ENCODE data around the gene TSPAN3.

DNA sequence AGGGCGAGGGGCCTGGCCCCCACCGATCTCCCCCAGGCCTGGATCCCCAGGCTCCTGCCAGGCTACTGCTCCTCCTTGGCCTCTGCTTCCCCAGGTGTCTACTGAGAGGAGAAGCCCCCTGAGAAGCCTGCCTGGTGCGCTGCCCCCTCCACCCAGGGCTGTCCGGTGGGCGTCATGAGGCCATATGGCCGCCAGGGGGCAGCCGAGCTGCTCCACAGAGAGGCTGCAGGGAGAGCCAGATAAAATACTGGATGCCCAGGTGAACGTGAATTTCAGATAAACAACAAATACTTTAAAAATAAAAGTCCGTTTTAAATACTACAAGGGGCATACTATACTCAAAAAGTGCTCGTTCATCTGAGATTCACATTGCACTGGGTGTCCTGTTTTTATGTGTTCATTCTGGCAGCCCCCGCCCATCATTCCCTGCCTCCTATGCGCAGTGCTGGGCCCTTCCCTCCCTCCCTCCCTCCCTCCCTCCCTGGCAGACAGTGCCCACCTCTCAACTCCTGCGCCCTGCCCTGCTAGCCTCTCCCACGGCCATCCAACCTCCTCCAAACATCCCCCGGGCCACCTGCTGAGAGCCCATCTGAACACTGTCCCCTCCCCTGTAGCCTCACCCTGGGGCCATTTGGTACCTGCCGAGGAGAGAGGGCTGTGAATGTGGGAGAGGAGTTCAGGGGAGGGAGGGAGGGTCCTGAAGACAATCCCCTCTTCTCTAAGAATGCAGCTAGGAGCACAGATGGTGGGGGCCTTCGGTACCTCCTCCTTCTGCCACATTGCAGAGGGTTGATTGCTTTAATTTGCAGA lies 46.4 kb downstream of the TSPAN3 start:
- TF ChIP-seq CTCF (IDR thresholded peaks at IDR 0.05; ENCODE audit: insufficient read depth, low read length) (peak; percentile 80), REST (IDR thresholded peaks at IDR 0.05; ENCODE audit: insufficient replicate concordance, low read depth) (no peak), POLR2AphosphoS5 (IDR thresholded peaks at IDR 0.05; ENCODE audit: low read depth) (no peak), GABPA (IDR thresholded peaks at IDR 0.05; ENCODE audit: low read depth) (no peak), SPI1 (IDR thresholded peaks at IDR 0.05; ENCODE audit: borderline replicate concordance, low read depth) (no peak)
